ENCODE data around the gene GALNTL6.

The GALNTL6 gene

DNA sequence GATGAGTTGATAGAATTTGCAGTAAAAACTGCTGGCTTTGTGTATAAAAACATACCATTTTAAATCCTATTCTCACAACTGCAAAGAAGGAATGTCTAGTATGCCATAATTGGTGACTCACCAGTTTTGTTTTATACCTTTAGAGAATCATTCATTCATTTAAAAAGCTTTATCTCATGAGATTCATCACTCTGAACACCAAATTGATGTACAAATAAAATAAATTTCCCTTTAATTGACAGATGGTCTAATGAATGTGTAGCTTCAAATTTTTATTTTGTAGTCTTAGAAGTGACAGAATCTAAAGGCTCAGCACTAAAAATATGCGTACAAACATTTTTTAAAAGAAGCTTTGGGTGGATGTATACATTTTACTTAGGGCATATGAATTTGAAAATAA is 492.5 kb downstream of the GALNTL6 start:
- H3K4me3 ChIP-seq (ENCODE audit: control insufficient read depth, low read depth, low read length) = no peak overlapping the region
- DNase-seq (ENCODE audit: low read depth) = no peak
- no peak for TF ChIP-seq CTCF (IDR thresholded peaks at IDR 0.05; ENCODE audit: control insufficient read depth, insufficient read depth, low read depth, low read length, missing control alignments)

DNA sequence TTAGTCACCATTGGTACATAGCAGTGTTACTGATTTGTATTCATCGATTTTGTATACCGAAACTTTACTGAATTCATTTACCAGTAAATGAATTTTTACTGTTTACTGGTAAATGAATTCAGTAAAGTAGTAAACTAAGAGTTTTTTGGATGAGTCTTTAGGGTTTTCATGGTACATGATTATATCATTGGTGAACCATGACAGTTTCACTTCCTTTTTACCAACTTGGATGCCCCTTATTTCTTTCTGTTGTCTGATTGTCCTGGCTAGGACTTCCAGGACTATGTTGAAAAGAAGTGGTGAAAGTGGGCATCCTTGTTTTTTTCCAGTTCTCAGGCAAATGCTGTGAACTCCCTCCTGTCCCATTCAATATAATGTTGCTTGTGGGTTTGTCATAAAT is 494.9 kb downstream of the GALNTL6 start:
- no peak overlapping the region for H3K4me3 ChIP-seq (ENCODE audit: control insufficient read depth, low read depth, low read length)
- TF ChIP-seq CTCF (IDR thresholded peaks at IDR 0.05; ENCODE audit: control insufficient read depth, insufficient read depth, low read depth, low read length, missing control alignments) = no peak
- no peak for DNase-seq (ENCODE audit: low read depth)

GRCh38 chr4:172311682-172312081 is 498.5 kb downstream of the GALNTL6 start:
- no peak overlapping the region for H3K4me3 ChIP-seq (ENCODE audit: control insufficient read depth, low read depth, low read length)
- TF ChIP-seq CTCF (IDR thresholded peaks at IDR 0.05; ENCODE audit: control insufficient read depth, insufficient read depth, low read depth, low read length, missing control alignments) = no peak
- DNase-seq (ENCODE audit: low read depth) = no peak

DNA sequence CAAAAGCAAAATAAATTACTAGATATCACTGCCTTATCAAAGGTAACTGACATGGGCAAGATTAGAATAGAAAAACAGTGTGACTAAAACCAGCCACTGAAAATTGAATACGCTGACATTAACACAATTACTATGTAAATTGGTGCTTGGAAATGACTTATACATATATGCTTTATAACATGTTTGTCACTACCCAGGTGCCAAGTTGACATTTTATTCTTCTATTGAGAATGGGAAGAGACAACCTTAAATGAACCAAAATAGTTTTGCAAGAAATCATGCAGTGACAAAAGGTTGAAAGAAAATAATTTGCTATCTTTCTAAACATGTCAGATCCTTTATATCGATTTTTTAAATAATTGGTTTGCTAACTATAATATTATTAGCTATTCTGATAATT is 510.1 kb downstream of the GALNTL6 start:
- no peak for TF ChIP-seq CTCF (IDR thresholded peaks at IDR 0.05; ENCODE audit: control insufficient read depth, insufficient read depth, low read depth, low read length, missing control alignments)
- no peak for DNase-seq (ENCODE audit: low read depth)
- H3K4me3 ChIP-seq (ENCODE audit: control insufficient read depth, low read depth, low read length) = no peak overlapping the region

DNA sequence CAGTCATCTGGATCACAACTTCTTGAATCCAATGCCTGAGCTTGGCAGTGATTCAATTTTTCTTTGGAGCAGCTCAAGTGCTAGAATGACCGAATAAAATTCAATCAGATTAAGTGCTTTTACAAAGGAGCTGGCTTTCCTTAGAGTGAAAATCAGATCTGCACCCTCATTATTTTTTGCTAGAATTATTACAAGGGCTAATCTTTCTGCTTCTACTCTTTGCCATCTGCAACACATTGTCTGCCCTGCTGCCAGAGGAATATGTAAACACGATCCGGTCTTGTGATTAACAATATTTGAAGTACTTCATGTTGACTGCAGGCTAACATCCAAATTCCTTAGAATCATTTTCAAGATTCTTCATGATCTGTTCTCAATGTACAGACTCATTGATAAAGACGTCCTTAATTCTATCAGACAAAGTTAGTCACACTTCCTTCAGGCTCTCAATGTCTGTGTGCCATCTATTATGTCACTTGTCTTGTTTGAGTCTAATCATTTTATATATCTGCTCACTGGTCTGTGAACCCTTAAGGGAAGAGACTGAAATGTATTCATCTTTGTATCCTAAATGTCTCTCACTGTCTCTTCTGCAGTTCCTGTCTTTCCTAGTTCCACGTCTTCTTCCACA is 531.2 kb downstream of the GALNTL6 start:
- no peak for DNase-seq (ENCODE audit: low read depth)
- TF ChIP-seq CTCF (IDR thresholded peaks at IDR 0.05; ENCODE audit: control insufficient read depth, insufficient read depth, low read depth, low read length, missing control alignments) = no peak
- H3K4me3 ChIP-seq (ENCODE audit: control insufficient read depth, low read depth, low read length) = no peak overlapping the region

GRCh38 chr4:172348426-172348825 is 535.2 kb downstream of the GALNTL6 start:
- DNase-seq (ENCODE audit: low read depth) = no peak
- H3K4me3 ChIP-seq (ENCODE audit: control insufficient read depth, low read depth, low read length) = no peak overlapping the region
- TF ChIP-seq CTCF (IDR thresholded peaks at IDR 0.05; ENCODE audit: control insufficient read depth, insufficient read depth, low read depth, low read length, missing control alignments) = no peak

DNA sequence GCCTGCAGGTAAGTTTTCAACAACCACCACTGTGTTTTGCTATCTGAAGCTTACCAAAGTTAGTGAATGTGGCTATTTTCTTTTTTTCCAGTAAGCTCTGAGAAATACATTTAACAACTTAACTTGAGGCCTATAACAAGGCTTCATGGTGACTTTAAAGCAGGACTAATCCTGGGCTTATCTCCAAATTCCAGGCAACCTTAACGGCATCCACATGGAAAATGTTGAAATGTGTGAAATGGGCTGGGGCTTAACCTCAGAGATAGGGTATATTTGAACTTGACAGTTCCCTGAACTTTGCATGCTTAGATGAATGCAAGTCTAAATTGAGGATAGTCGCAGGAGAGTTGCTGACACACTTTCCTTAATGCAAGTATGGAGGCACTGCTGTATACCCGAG is 539.2 kb downstream of the GALNTL6 start:
- TF ChIP-seq CTCF (IDR thresholded peaks at IDR 0.05; ENCODE audit: control insufficient read depth, insufficient read depth, low read depth, low read length, missing control alignments) = no peak
- H3K4me3 ChIP-seq (ENCODE audit: control insufficient read depth, low read depth, low read length) = no peak overlapping the region
- no peak for DNase-seq (ENCODE audit: low read depth)
